NCI-H2196 (cell line): Measurements from ENCODE around the gene RBMS1.

Experiments
- DNase-seq: peaks from one replicate; lab custom pipeline; 2025; ENCODE audit not compliant: unreplicated experiment; lab: John Stamatoyannopoulos, UW

RBMS1 gene

GRCh38 chr2:160411167-160411566 lies 82.4 kb downstream of the RBMS1 start:
- DNase-seq = no peak

DNA sequence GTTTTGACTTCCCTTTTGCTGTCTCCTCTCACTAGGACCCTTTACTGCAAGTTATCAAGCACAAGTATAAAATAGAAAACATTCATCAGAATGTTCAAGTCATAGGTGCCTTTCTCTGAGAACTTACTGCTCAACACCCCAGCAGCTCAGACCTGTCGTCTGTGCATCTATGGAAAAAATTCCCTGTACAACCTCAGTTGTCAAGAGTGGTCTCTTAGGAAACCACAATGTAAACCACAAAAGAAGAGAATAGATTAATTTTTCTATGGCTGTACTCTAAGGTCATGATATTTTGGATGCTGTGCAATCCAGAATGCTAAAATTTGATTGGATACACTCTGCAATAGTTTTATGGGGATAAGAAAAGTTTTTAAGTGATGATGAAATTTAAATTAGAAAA lies 84.1 kb downstream of the RBMS1 start:
- no peak for DNase-seq

GRCh38 chr2:160408959-160409291 lies 84.7 kb downstream of the RBMS1 start:
- no peak for DNase-seq

- DNase-seq = no peak
Measured at GRCh38 chr2:160408173-160408958, 85.2 kb downstream of the RBMS1 start.

GRCh38 chr2:160407393-160408172 lies 86.0 kb downstream of the RBMS1 start:
- peak; percentile 43 for DNase-seq

GRCh38 chr2:160406591-160407392 lies 86.8 kb downstream of the RBMS1 start:
- DNase-seq = peak; percentile 8

DNA sequence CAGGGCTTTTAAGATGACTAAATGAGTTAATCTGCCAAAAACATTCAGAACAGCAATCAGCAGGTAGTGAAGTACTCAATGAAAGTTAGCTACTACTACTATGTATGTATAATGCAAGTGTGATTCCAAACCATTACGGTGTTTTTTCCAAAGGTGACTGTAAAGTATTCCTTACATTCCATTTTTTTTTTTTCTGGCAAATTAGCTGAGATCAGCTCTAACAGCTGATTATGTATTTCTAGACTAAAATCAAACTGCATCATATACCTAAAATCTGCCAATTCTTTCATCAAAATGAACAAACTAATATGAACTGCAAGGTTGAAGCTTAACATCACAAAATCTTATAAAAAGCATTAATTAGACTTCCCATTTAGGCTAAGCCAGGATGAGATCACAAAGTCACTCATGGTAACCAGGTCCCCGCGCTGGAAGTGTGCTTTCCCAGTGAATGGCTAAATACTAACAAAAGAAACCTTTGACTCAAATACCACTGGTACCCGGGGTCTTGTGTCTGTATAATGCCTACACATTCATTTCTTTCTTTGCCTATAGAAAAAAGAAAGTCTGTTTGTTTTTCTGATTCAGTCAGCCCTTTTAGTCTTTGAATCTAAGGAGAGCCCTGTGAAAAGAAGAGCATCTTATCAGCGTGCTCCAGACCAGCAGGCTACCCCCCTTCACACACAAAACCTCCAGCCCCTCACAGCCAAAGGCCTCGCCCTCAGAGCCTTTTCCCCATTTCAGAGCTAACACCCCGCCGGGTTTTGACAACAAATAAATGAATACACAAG lies 88.3 kb downstream of the RBMS1 start:
- DNase-seq = no peak

GRCh38 chr2:160402997-160403979 lies 90.3 kb downstream of the RBMS1 start:
- DNase-seq = no peak

- no peak for DNase-seq
Measured at GRCh38 chr2:160402501-160402900, 91.1 kb downstream of the RBMS1 start.

- DNase-seq = no peak
Measured at GRCh38 chr2:160401895-160402294, 91.7 kb downstream of the RBMS1 start.

GRCh38 chr2:160399880-160400279 lies 93.7 kb downstream of the RBMS1 start:
- no peak for DNase-seq

GRCh38 chr2:160397530-160397865 lies 96.1 kb downstream of the RBMS1 start:
- DNase-seq = no peak

DNA sequence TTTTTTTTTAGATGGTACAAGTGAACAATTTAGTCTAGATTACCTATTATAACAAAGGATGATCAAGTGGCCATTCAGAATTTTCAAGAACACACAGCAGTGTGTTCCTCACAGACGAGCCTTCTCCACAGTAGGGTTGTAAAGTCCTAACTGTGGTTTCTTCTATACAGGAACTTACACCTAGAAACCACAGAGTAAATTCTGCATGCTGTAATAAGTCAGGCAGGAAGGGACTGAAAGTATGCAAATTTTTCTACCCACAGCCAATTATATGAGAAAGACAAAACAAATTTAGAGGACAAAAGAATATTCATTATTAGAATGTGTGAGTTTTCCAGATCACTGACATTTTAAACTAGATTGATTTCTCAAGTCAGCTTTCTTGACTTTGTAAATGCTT lies 99.5 kb downstream of the RBMS1 start:
- DNase-seq = no peak

DNA sequence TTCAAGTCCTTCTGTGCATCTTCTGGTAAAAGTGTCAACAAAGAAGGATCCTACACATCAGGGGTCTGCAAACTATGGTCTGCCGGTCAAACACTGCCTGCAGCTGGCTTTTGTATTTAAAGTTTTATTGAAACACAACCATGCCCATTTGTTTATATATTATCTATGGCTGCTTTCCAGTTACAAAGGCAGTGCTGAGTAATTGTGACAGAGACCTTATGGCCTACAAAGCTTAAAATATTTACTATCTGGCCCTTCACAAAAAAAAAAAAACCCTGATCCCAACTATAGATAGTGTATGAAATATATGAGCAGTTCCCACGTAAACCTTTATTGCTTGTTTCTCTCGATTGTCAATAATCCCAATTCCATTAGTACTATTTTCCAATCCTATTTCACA lies 101.4 kb downstream of the RBMS1 start:
- no peak for DNase-seq

DNA sequence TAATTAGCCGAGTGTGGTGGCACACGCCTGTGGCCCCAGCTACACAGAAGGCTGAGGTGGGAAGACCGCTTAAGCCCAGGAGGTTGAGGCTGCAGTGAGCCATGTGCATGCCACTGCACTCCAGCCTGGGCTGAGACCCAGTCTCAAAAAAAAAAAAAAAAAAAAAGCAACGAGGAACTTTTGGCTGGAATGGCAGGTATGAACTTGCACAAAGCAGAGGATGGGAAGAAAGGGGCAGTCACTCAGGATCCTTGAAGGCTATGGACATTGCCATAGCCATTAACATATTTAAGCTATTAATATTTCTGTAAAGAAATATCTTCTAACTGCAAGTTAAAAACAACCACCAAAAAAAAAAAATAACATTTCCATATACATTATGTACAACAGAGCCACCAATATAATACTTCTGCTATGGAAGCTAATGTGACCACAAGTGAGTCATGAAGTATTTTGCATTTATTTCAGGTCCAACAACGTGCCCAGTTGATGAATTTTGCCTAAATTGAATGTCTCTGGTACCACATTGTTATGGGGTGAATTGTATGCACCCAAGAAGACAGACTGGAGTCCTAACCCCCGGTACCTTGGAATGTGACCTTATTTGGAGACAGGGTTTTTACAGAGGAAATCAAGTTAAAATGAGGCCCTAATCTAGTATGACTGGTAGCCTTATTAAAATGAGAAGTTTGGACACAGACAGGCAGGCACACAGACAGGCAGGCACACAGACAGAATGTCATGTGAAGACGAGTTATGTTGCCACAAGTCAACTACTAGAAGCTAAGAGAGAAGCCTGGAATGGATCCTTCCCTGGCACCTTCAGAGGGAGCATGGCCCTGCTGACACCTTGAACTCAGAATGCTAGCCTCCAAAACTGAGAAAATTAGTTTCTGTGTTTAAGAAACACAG lies 102.8 kb downstream of the RBMS1 start:
- no peak for DNase-seq

- DNase-seq = no peak
Measured at GRCh38 chr2:160389875-160390274, 103.7 kb downstream of the RBMS1 start.

GRCh38 chr2:160388464-160389263 lies 104.9 kb downstream of the RBMS1 start:
- DNase-seq = no peak
